PC-9 (cell line): ENCODE results near the gene PNLIPRP2. TPM values are rescaled to one million over a fixed set of nuclear protein-coding genes. Genes with fewer than 3 reads are reported as not detected.

Experiments used
- BruUV-seq: library from RNA; stranded (reverse); fragments of 400-500 nt; replicated peaks from 2 replicates; lab custom pipeline; 2021; lab: Mats Ljungman, UMichigan
- CTCF ChIA-PET: fragments of 300-600 bp; sonication (Branson Sonifier 250); formaldehyde crosslinking; loops from one replicate; lab custom pipeline; 2022; ENCODE audit warnings: antibody characterized with exemption; lab: Charles Lee
- POLR2A ChIA-PET: fragments of 300-600 bp; sonication (Branson Sonifier 250); formaldehyde crosslinking; loops from one replicate; lab custom pipeline; 2022; ENCODE audit warnings: antibody characterized with exemption; ENCODE audit not compliant: unreplicated experiment; lab: Charles Lee
- DNase-seq, 2 experiments: peaks; one replicate each; pipeline versions ENCODE4 v3.0.0 to v3.0.0-alpha.2; 2015 to 2022; ENCODE audit warnings: mixed read lengths in 1 of 2
- H2AFZ ChIP-seq: fragments of 200-600 bp; sonication (generic); 2 replicates; pipeline ENCODE4 v1.8.1; 2017; ENCODE audit warnings: antibody characterized with exemption
- H3F3A ChIP-seq: fragments of 200-600 bp; sonication (generic); 2 replicates; pipeline ENCODE4 v1.8.1; 2017; ENCODE audit warnings: antibody characterized with exemption, mild to moderate bottlenecking, low read depth; ENCODE audit not compliant: insufficient read depth
- H3K27ac ChIP-seq: fragments of 200-600 bp; sonication (generic); 2 replicates; pipeline ENCODE4 v1.6.1; 2016; ENCODE audit warnings: mixed run types
- H3K27me3 ChIP-seq: fragments of 200-600 bp; sonication (generic); 2 replicates; pipeline ENCODE4 v1.6.1; 2016; ENCODE audit warnings: low read depth, mixed run types; ENCODE audit not compliant: insufficient read depth
- H3K36me3 ChIP-seq: fragments of 200-600 bp; sonication (generic); 2 replicates; pipeline ENCODE4 v1.6.1; 2016; ENCODE audit warnings: low read depth, mixed run types
- H3K4me1 ChIP-seq: fragments of 200-600 bp; sonication (generic); replicated peaks from 2 replicates; pipeline ENCODE4 v1.6.1; 2016; ENCODE audit warnings: mixed run types; ENCODE audit not compliant: insufficient read depth
- H3K4me2 ChIP-seq: fragments of 200-600 bp; sonication (generic); 2 replicates; pipeline ENCODE4 v1.6.1; 2017; ENCODE audit warnings: mixed run types
- H3K4me3 ChIP-seq: fragments of 200-600 bp; sonication (generic); 2 replicates; pipeline ENCODE4 v1.6.1; 2016; ENCODE audit warnings: mixed run types
- H3K79me2 ChIP-seq: fragments of 200-600 bp; sonication (generic); 2 replicates; pipeline ENCODE4 v1.6.1; 2017; ENCODE audit warnings: low read depth, mixed run types
- H3K9me2 ChIP-seq: fragments of 200-600 bp; sonication (generic); 2 replicates; pipeline ENCODE4 v1.8.1; 2017; ENCODE audit warnings: mild to moderate bottlenecking; ENCODE audit not compliant: insufficient read depth
- H3K9me3 ChIP-seq: fragments of 200-600 bp; sonication (generic); 2 replicates; pipeline ENCODE4 v1.8.1; 2016; ENCODE audit warnings: low read depth; ENCODE audit not compliant: insufficient read depth
- H4K20me1 ChIP-seq: fragments of 200-600 bp; sonication (generic); 2 replicates; pipeline ENCODE4 v1.8.1; 2017; ENCODE audit not compliant: insufficient read depth
- EZH2 ChIP-seq: fragments of 200-600 bp; sonication (generic); IDR thresholded peaks from 2 replicates; pipeline ENCODE4 v1.8.0; 2017; ENCODE audit warnings: antibody characterized with exemption, low read depth
- intact Hi-C: fragments of 100-400 bp; cut with micrococcal nuclease; formaldehyde crosslinking; loops from one replicate; pipeline ENCODE4 v1.10.0; 2022; ENCODE audit not compliant: unreplicated experiment
- total RNA-seq: library from RNA; stranded (reverse); gene quantifications from 2 replicates; pipeline ENCODE4 v1.2.3, GENCODE V29; 2021
- TF ChIP-seq, protein P1 (sequence below): fragments of 200-600 bp; sonication (generic); conservative IDR thresholded peaks from 2 replicates; pipeline ENCODE4 v1.6.1; 2017; ENCODE audit warnings: mixed run types, antibody characterized with exemption, mild to moderate bottlenecking, moderate library complexity

Gene PNLIPRP2
- total RNA-seq, 1 experiment from 2014 or later, result not detected

DNA sequence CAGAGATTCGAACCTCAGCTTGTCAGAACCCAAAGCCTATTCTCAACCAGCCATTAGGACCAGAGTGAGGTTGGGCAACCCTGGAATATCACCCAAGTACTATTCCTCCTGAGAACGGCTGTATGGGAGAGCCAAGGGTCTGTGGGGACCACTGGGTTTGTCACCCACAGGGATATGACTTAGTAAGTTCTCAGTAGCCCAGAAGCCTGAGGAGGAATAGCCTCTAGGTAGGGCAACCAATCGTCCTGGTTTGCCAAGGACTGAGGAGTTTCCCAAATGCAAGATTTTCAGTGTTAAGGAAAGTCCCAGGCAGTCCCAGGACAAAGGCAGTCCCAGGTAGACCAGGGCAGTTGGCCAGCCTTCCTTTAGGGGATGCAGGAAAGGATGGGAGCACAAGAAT lies 46.7 kb downstream of the PNLIPRP2 start:
- Histone ChIP-seq H3K9me3 (no peaks in the 10 kb centered on the region), H3K9me2 (no peaks in the 10 kb centered on the region), H3K27me3 (peaks cover 7% of the 10 kb centered on the region; the same call in 1 of the 2 replicates), H3K4me1 (peaks cover 7% of the 10 kb centered on the region; the same call in 1 of the 2 replicates), H3K4me2 (no peak overlapping the region), H3K36me3 (no peaks in the 10 kb centered on the region), H2AFZ (no peak overlapping the region), H3K27ac (no peak overlapping the region), H3K79me2 (no peaks in the 10 kb centered on the region), H3F3A (no peaks in the 10 kb centered on the region), H3K4me3 (no peak overlapping the region), H4K20me1 (no peaks in the 10 kb centered on the region)
- TF ChIP-seq, protein P1, sequence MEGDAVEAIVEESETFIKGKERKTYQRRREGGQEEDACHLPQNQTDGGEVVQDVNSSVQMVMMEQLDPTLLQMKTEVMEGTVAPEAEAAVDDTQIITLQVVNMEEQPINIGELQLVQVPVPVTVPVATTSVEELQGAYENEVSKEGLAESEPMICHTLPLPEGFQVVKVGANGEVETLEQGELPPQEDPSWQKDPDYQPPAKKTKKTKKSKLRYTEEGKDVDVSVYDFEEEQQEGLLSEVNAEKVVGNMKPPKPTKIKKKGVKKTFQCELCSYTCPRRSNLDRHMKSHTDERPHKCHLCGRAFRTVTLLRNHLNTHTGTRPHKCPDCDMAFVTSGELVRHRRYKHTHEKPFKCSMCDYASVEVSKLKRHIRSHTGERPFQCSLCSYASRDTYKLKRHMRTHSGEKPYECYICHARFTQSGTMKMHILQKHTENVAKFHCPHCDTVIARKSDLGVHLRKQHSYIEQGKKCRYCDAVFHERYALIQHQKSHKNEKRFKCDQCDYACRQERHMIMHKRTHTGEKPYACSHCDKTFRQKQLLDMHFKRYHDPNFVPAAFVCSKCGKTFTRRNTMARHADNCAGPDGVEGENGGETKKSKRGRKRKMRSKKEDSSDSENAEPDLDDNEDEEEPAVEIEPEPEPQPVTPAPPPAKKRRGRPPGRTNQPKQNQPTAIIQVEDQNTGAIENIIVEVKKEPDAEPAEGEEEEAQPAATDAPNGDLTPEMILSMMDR, result no peak
- TF ChIP-seq EZH2, result no peak
- ChIA-PET CTCF (no interaction called here), POLR2A (no interaction called here)
- intact Hi-C loops, result no loop called here
- no TSS peak for BruUV-seq
- DNase-seq, result no peak

DNA sequence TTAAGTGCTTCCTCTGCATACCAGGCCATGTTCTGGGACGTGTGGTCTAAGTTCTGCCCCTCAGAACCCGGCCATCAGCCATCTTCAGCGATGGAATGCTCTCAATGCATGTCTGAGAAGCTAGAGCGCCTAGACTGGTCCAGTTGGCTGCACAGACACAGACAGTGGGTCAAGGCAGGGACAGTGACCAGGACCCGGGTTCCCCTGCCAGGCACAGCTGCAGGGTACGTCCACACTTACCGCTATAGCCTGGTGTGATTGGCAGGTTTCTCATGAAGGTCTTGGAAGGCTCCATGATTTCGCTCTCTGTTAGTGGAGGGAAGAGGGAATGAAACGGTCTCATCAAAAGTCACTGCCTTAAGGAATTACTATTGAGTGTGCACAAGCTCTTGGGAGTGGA lies 47.3 kb downstream of the PNLIPRP2 start:
- Histone ChIP-seq H3K79me2 (no peaks in the 10 kb centered on the region), H3F3A (no peaks in the 10 kb centered on the region), H3K4me3 (no peak overlapping the region), H4K20me1 (no peaks in the 10 kb centered on the region), H3K9me2 (no peaks in the 10 kb centered on the region), H3K36me3 (no peaks in the 10 kb centered on the region), H3K27ac (no peak overlapping the region), H3K4me2 (no peak overlapping the region), H3K9me3 (no peaks in the 10 kb centered on the region), H3K4me1 (peaks cover 7% of the 10 kb centered on the region; the same call in 1 of the 2 replicates), H3K27me3 (peaks cover 7% of the 10 kb centered on the region; the same call in 1 of the 2 replicates), H2AFZ (no peak overlapping the region)
- TF ChIP-seq, protein P1, result no peak
- TF ChIP-seq EZH2, result no peak
- intact Hi-C loops, result no loop called here
- CTCF ChIA-PET, result no interaction called here
- POLR2A ChIA-PET, result no interaction called here
- DNase-seq, result no peak
- BruUV-seq, result no TSS peak

DNA sequence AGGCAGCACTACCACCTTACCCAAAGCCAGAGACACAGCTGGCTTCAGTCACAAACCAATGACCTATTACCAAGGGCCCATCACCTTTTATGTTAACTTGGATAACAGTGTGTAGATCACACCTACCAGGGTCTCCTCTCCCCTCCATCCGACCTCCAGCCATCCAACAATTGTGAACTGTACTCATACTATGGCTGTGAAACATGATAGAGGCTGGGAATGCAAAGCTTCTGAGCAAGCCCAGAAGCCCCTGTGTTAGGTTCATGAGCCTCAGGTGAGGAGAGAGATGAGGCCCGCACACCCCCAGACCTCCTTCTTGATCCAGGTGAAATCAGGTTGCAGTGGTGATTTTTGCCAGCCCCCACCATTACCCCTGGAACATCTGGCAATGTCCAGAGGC lies 47.7 kb downstream of the PNLIPRP2 start:
- Histone ChIP-seq H3K4me3 (no peak overlapping the region), H3K4me2 (no peak overlapping the region), H3F3A (no peaks in the 10 kb centered on the region), H3K4me1 (peaks cover 7% of the 10 kb centered on the region; the same call in 1 of the 2 replicates), H2AFZ (no peak overlapping the region), H3K27ac (no peak overlapping the region), H3K79me2 (no peaks in the 10 kb centered on the region), H3K36me3 (no peaks in the 10 kb centered on the region), H4K20me1 (no peaks in the 10 kb centered on the region), H3K9me3 (no peaks in the 10 kb centered on the region), H3K9me2 (no peaks in the 10 kb centered on the region), H3K27me3 (peaks cover 7% of the 10 kb centered on the region; the same call in 1 of the 2 replicates)
- DNase-seq, result no peak
- TF ChIP-seq EZH2, result no peak
- TF ChIP-seq, protein P1, result no peak
- intact Hi-C loops, result no loop called here
- POLR2A ChIA-PET, result no interaction called here
- no TSS peak for BruUV-seq
- CTCF ChIA-PET, result no interaction called here
